GM23338 (cell line): ENCODE measurements around the gene CLDN7. TPM values are rescaled to one million over a fixed set of nuclear protein-coding genes. Genes with fewer than 3 reads are reported as not detected.

Experiments used
- ATAC-seq: fragments of 200-7000 bp; cut with Tn5 transposase; 3 replicates; pipeline ENCODE4 v1.9.1; 2020
- DNase-seq: peaks from one replicate; pipeline ENCODE4 v3.0.0-alpha.2; 2015; ENCODE audit warnings: low spot score
- H2AFZ ChIP-seq: fragments of 200-600 bp; sonication (generic); 2 replicates; pipeline ENCODE4 v1.8.0; 2016; ENCODE audit warnings: antibody characterized with exemption, mild to moderate bottlenecking, moderate library complexity
- H3F3A ChIP-seq: fragments of 200-600 bp; sonication (generic); replicated peaks from 2 replicates; pipeline ENCODE4 v1.8.0; 2017; ENCODE audit warnings: antibody characterized with exemption, mixed run types, low read depth
- H3K27ac ChIP-seq: fragments of 200-600 bp; sonication (generic); 2 replicates; pipeline ENCODE4 v1.6.1; 2016; ENCODE audit warnings: low read depth
- H3K27me3 ChIP-seq: fragments of 200-600 bp; sonication (generic); 2 replicates; pipeline ENCODE4 v1.8.0; 2016; ENCODE audit warnings: mild to moderate bottlenecking, mixed run types, moderate library complexity; ENCODE audit not compliant: insufficient read depth
- H3K36me3 ChIP-seq: fragments of 200-600 bp; sonication (generic); 2 replicates; pipeline ENCODE4 v1.8.0; 2016; ENCODE audit warnings: mild to moderate bottlenecking; ENCODE audit not compliant: insufficient read depth
- H3K4me1 ChIP-seq: fragments of 200-600 bp; sonication (generic); 2 replicates; pipeline ENCODE4 v1.8.0; 2016; ENCODE audit warnings: mild to moderate bottlenecking, moderate library complexity; ENCODE audit not compliant: insufficient read depth
- H3K4me2 ChIP-seq: fragments of 200-600 bp; sonication (generic); 2 replicates; pipeline ENCODE4 v1.7.1; 2017; ENCODE audit warnings: mixed run types
- H3K4me3 ChIP-seq: fragments of 200-600 bp; sonication (generic); 2 replicates; pipeline ENCODE4 v1.6.1; 2016; ENCODE audit warnings: mixed run types
- H3K79me2 ChIP-seq: fragments of 200-600 bp; sonication (generic); replicated peaks from 2 replicates; pipeline ENCODE4 v1.8.0; 2017; ENCODE audit warnings: mild to moderate bottlenecking; ENCODE audit not compliant: insufficient read depth
- H3K9me2 ChIP-seq: fragments of 200-600 bp; sonication (generic); 2 replicates; pipeline ENCODE4 v1.8.0; 2017; ENCODE audit not compliant: insufficient read depth
- H4K20me1 ChIP-seq: fragments of 200-600 bp; sonication (generic); replicated peaks from 2 replicates; pipeline ENCODE4 v1.8.0; 2017; ENCODE audit warnings: mild to moderate bottlenecking; ENCODE audit not compliant: insufficient read depth
- H3K27ac Mint-ChIP-seq: 2 replicates; pipeline ENCODE4 v1.8.0; 2020; ENCODE audit warnings: inconsistent platforms, mild to moderate bottlenecking, moderate library complexity, mixed read lengths
- H3K27me3 Mint-ChIP-seq: 3 replicates; pipeline ENCODE4 v1.8.0; 2022; ENCODE audit warnings: low read depth, mild to moderate bottlenecking, moderate library complexity, mixed read lengths, inconsistent platforms; ENCODE audit not compliant: insufficient read depth, poor library complexity
- H3K36me3 Mint-ChIP-seq: 3 replicates; pipeline ENCODE4 v1.8.0; 2021; ENCODE audit warnings: low read depth, mild to moderate bottlenecking, inconsistent platforms, moderate library complexity, mixed read lengths
- H3K4me1 Mint-ChIP-seq: 3 replicates; pipeline ENCODE4 v1.8.0; 2020; ENCODE audit warnings: mild to moderate bottlenecking, inconsistent platforms, mixed read lengths
- H3K4me3 Mint-ChIP-seq: 3 replicates; pipeline ENCODE4 v1.8.0; 2021; ENCODE audit warnings: moderate library complexity, mild to moderate bottlenecking, inconsistent platforms, mixed read lengths
- H3K9me3 Mint-ChIP-seq: 3 replicates; pipeline ENCODE4 v1.8.0; 2020; ENCODE audit warnings: moderate library complexity, mild to moderate bottlenecking, inconsistent platforms, mixed read lengths
- EZH2phosphoT487 ChIP-seq: fragments of 200-600 bp; sonication (generic); IDR thresholded peaks from one replicate; pipeline ENCODE4 v1.8.1; 2018; ENCODE audit warnings: antibody characterized with exemption; ENCODE audit not compliant: unreplicated experiment
- JUNB ChIP-seq: IDR thresholded peaks from one replicate; pipeline ENCODE4 v1.6.1; 2016; ENCODE audit warnings: antibody characterized with exemption; ENCODE audit not compliant: unreplicated experiment
- NANOG ChIP-seq: IDR thresholded peaks from 2 replicates; pipeline ENCODE4 v1.6.1; 2016; ENCODE audit warnings: antibody characterized with exemption, borderline replicate concordance
- polyA plus RNA-seq: library from polyadenylated mRNA; unstranded; fragments of >200 nt; fragmentation: Nextera tagmentation; extraction: Ambion mirVana; gene quantifications from 2 replicates; pipeline ENCODE4 v1.2.1, GENCODE V29; 2016
- total RNA-seq: library from RNA; depleted of rRNA; stranded (reverse); fragments of >200 nt; shearing (Covaris generic); gene quantifications from 2 replicates; pipeline ENCODE4 v1.2.3, GENCODE V29; 2014
- TF ChIP-seq, protein P1 (sequence below), 2 experiments: fragments of 200-600 bp in 1 of 2; sonication (generic) in 1 of 2; conservative IDR thresholded peaks; 2 replicates each; pipeline versions ENCODE4 v1.5.1 to v1.6.1; 2016 to 2017; ENCODE audit warnings: antibody characterized with exemption in 2 of 2, low read depth in 2 of 2, mild to moderate bottlenecking in 2 of 2, moderate library complexity in 1 of 2
- TF ChIP-seq, protein P2 (sequence below): IDR thresholded peaks from 2 replicates; pipeline ENCODE4 v1.6.1; 2016; ENCODE audit warnings: antibody characterized with exemption

Gene CLDN7
- total and polyA plus RNA-seq, 2 experiments from 2014 or later: 50.7 to 111 TPM

DNA sequence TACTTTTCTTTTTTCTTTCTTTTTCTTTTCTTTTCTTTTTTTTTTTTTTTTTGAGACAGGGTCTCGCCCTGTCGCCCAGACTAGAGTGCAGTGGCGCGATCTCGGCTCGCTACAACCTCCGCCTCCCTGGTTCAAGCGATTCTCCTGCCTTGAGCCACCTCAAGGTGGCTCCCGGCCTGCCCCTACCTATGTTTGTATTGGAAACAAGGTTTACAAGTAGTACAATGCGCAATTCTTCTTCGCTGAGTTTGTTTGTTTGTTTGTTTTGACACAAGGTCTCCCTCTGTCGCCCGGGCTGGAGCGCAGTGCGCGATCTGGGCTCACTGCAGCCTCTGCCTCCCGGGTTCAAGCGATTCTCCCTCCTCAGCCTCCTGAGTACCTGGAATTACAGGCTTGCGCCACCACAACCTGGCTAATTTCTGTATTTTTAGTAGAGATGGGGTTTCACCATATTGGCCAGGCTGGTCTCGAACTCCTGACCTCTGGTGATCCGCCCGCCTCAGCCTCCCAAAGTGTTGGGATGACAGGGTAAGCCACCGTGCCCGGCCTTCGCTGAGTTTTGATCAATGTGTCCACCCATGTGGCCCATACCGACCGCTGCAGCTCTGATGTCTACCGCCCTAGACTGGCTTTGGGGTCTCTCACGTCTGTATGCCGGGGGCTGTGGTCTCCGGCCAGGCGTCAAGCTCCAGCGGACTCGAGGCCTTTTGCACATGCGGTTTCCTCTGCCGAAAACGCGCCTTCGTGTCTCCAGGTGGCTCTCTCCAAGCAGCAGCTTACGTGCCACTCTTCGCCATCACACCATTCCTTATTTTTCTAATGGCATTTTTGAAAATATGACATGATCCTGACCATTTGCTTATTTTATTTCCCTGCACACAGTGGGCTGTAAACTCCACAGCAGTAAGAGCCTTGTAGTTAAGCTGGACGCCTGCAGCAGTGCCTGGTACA is 33.2 kb upstream of the CLDN7 start:
- H3K36me3 ChIP-seq: no peaks in the 10 kb centered on the region
- no peaks in the 10 kb centered on the region for H3K9me2 ChIP-seq
- H3K4me1 Mint-ChIP-seq: peaks cover 23% of the 10 kb centered on the region
- H4K20me1 ChIP-seq: peaks cover 4% of the 10 kb centered on the region; the same call in 1 of the 2 replicates
- H3K27me3 ChIP-seq: peaks cover 18% of the 10 kb centered on the region
- H3K27ac Mint-ChIP-seq: 0 out of 2 replicates have a peak overlapping the region, but pooled peaks have one; percentile 65
- peak overlapping the region; percentile 63 for H3K4me3 ChIP-seq
- ATAC-seq (peak; percentile 10), DNase-seq (peak; percentile 51)
- H2AFZ ChIP-seq: peak overlapping the region; percentile 97
- H3K4me2 ChIP-seq: peak overlapping the region; percentile 91
- peaks cover 9% of the 10 kb centered on the region; the same call in 1 of the 3 replicates for H3K9me3 Mint-ChIP-seq
- H3K27me3 Mint-ChIP-seq: peaks cover 36% of the 10 kb centered on the region
- H3K27ac ChIP-seq: 0 out of 2 replicates have a peak overlapping the region, but pooled peaks have one; percentile 66
- H3K36me3 Mint-ChIP-seq: no peaks in the 10 kb centered on the region; the same call in 2 of the 3 replicates
- peaks cover 21% of the 10 kb centered on the region for H3K4me1 ChIP-seq
- H3F3A ChIP-seq: peaks cover 23% of the 10 kb centered on the region
- TF ChIP-seq, protein P1, sequence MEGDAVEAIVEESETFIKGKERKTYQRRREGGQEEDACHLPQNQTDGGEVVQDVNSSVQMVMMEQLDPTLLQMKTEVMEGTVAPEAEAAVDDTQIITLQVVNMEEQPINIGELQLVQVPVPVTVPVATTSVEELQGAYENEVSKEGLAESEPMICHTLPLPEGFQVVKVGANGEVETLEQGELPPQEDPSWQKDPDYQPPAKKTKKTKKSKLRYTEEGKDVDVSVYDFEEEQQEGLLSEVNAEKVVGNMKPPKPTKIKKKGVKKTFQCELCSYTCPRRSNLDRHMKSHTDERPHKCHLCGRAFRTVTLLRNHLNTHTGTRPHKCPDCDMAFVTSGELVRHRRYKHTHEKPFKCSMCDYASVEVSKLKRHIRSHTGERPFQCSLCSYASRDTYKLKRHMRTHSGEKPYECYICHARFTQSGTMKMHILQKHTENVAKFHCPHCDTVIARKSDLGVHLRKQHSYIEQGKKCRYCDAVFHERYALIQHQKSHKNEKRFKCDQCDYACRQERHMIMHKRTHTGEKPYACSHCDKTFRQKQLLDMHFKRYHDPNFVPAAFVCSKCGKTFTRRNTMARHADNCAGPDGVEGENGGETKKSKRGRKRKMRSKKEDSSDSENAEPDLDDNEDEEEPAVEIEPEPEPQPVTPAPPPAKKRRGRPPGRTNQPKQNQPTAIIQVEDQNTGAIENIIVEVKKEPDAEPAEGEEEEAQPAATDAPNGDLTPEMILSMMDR (conservative IDR thresholded peaks at IDR 0.05; ENCODE audit: low read depth in 2 of 2): peak; percentile 12 to 21; a peak in 2 of 4 replicates
- no peak for TF ChIP-seq NANOG
- no peaks in the 10 kb centered on the region for H3K79me2 ChIP-seq
- H3K4me3 Mint-ChIP-seq: peak overlapping the region; percentile 76

DNA sequence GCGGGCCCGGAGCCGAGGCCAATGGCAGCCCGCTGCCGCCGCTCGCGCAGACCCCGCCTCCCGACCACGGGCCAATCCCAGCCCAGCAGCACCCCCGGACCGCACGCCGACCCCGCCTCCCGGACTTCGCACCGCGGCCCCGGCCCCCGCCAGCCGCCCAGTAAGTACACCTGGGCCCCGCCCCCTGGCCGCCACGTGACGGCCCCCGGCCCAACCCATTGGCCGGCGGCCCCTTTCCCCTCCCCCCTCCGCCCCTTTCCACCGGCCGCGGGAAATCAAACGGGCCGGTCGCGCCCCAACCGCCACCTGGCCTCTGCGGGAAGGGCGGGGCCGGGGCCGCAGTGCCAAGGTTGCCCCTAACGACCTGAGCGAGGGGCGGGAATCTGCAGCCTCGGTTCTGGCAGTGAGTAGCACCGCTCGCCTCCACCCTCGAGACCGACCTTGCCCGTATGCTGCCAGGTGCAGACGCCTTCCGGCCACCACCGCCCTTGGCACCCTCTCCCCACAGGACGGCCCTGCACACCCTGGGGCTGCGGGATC is 32.4 kb upstream of the CLDN7 start, which contains the start of gene YBX2:
YBX2 (minus strand) TSS at position 26 of the 540 bp plus-strand sequence. CDS start 139 bp downstream, outside the sequence.
- DNase-seq (peak; percentile 98), ATAC-seq (peak; percentile 74)
- no peaks in the 10 kb centered on the region; the same call in 2 of the 3 replicates for H3K36me3 Mint-ChIP-seq
- Histone ChIP-seq H3K9me2 (no peaks in the 10 kb centered on the region), H3K4me2 (peak within 1 kb of the TSS; percentile 91), H2AFZ (peak within 1 kb of the TSS; percentile 97), H3K4me1 (peaks cover 21% of the 10 kb centered on the region), H4K20me1 (peaks cover 4% of the 10 kb centered on the region; the same call in 1 of the 2 replicates), H3K4me3 (peak within 1 kb of the TSS; percentile 63), H3F3A (peaks cover 23% of the 10 kb centered on the region), H3K79me2 (no peaks in the 10 kb centered on the region), H3K27ac (0 out of 2 replicates have a peak within 1 kb of the TSS, but pooled peaks have one; percentile 66), H3K36me3 (no peaks in the 10 kb centered on the region), H3K27me3 (peaks cover 18% of the 10 kb centered on the region)
- H3K9me3 Mint-ChIP-seq: peaks cover 9% of the 10 kb centered on the region; the same call in 1 of the 3 replicates
- H3K27me3 Mint-ChIP-seq: peaks cover 36% of the 10 kb centered on the region
- H3K4me3 Mint-ChIP-seq: peak within 1 kb of the TSS; percentile 77
- TF ChIP-seq NANOG: no peak
- TF ChIP-seq EZH2phosphoT487: no peak
- no peak for TF ChIP-seq JUNB
- TF ChIP-seq, protein P2, sequence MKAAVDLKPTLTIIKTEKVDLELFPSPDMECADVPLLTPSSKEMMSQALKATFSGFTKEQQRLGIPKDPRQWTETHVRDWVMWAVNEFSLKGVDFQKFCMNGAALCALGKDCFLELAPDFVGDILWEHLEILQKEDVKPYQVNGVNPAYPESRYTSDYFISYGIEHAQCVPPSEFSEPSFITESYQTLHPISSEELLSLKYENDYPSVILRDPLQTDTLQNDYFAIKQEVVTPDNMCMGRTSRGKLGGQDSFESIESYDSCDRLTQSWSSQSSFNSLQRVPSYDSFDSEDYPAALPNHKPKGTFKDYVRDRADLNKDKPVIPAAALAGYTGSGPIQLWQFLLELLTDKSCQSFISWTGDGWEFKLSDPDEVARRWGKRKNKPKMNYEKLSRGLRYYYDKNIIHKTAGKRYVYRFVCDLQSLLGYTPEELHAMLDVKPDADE: no peak
- peaks cover 27% of the 10 kb centered on the region for H3K4me1 Mint-ChIP-seq
- H3K27ac Mint-ChIP-seq: peak within 1 kb of the TSS; percentile 65; the same call in 1 of the 2 replicates
